Measurements from ENCODE around the gene ZDHHC8.

ZDHHC8 gene

GRCh38 chr22:20135806-20136602, 4.4 kb downstream of the ZDHHC8 start:
- no peak for DNase-seq
- H3K27me3 ChIP-seq, result no peaks in the 10 kb centered on the region
- H3K36me3 ChIP-seq, result peaks cover 0 to 21% (median 7%) of the 10 kb centered on the region in 3 donors
- H3K4me1 ChIP-seq, result peaks cover 9 to 68% (median 60%) of the 10 kb centered on the region in 4 donors
- no peak for TF ChIP-seq CTCF (IDR thresholded peaks at IDR 0.05)
- H3K27ac ChIP-seq, result no peak overlapping the region
- H3K4me3 ChIP-seq, result no peak overlapping the region
- H3K9me3 ChIP-seq, result no peaks in the 10 kb centered on the region
- intact Hi-C loops (cut with DNase I; ENCODE audit: low total_unique reads), result no loop called here

- no peak overlapping the region for H3K27ac ChIP-seq
- H3K27me3 ChIP-seq, result no peaks in the 10 kb centered on the region
- no peak for TF ChIP-seq CTCF (IDR thresholded peaks at IDR 0.05)
- H3K36me3 ChIP-seq, result peaks cover 0 to 26% (median 12%) of the 10 kb centered on the region in 3 donors
- H3K4me3 ChIP-seq, result no peak overlapping the region
- no peaks in the 10 kb centered on the region for H3K9me3 ChIP-seq
- intact Hi-C loops (cut with DNase I; ENCODE audit: low total_unique reads), result no loop called here
- peaks cover 9 to 68% (median 60%) of the 10 kb centered on the region in 4 donors for H3K4me1 ChIP-seq
- DNase-seq, result no peak
Observed at GRCh38 chr22:20136603-20136873, 4.9 kb downstream of the ZDHHC8 start.

DNA sequence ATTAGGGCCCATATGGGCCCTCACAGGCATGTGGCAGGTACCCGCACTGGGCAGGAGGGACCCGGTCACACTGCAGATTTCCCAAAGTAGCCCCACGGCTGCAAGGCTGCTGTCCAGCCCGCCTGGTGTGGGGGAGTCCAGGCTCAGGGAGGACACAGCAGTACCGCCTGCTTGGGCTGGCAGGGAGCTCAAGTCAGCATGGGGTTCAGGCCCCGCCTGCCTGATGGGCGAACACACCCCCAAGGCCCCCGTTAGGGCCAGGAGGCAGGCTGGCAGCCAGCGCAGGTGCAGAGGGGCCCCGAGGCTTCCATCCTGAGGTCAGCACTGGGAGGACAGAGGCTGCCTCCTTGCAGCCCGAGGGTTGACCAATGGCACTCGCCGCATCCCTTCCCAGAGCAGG, 5.5 kb downstream of the ZDHHC8 start:
- Histone ChIP-seq H3K4me1 (peaks cover 9 to 65% (median 60%) of the 10 kb centered on the region in 4 donors), H3K27ac (peak overlapping the region; percentile 22 to 49), H3K4me3 (no peak overlapping the region), H3K9me3 (no peaks in the 10 kb centered on the region), H3K36me3 (peaks cover 0 to 32% (median 17%) of the 10 kb centered on the region in 3 donors), H3K27me3 (no peaks in the 10 kb centered on the region)
- DNase-seq, result no peak
- intact Hi-C loops (cut with DNase I; ENCODE audit: low total_unique reads), result no loop called here
- no peak for TF ChIP-seq CTCF (IDR thresholded peaks at IDR 0.05)

- intact Hi-C loops (cut with DNase I; ENCODE audit: low total_unique reads), result no loop called here
Observed at GRCh38 chr22:20137671-20138416, 6.2 kb downstream of the ZDHHC8 start.

GRCh38 chr22:20138417-20138738, 6.8 kb downstream of the ZDHHC8 start:
- peak overlapping the region in 1 of 2 donors; percentile 49 for H3K27ac ChIP-seq
- TF ChIP-seq CTCF (IDR thresholded peaks at IDR 0.05), result no peak
- H3K9me3 ChIP-seq, result no peaks in the 10 kb centered on the region
- no peak overlapping the region for H3K4me3 ChIP-seq
- peaks cover 9 to 53% (median 49%) of the 10 kb centered on the region in 4 donors for H3K4me1 ChIP-seq
- no peaks in the 10 kb centered on the region for H3K27me3 ChIP-seq
- H3K36me3 ChIP-seq, result peaks cover 0 to 45% (median 26%) of the 10 kb centered on the region in 3 donors
- no peak for DNase-seq
- intact Hi-C loops (cut with DNase I; ENCODE audit: low total_unique reads), result no loop called here

More at GRCh38 chr22:20137671-20138416, 6.2 kb downstream of the ZDHHC8 start:
- Histone ChIP-seq H3K27ac (peak overlapping the region; percentile 22 to 49), H3K9me3 (no peaks in the 10 kb centered on the region), H3K4me1 (peaks cover 9 to 58% (median 54%) of the 10 kb centered on the region in 4 donors), H3K4me3 (peak overlapping the region in 1 of 2 donors; percentile 25), H3K27me3 (no peaks in the 10 kb centered on the region), H3K36me3 (peaks cover 0 to 39% (median 22%) of the 10 kb centered on the region in 3 donors)
- TF ChIP-seq CTCF (IDR thresholded peaks at IDR 0.05), result no peak
- DNase-seq, result no peak
